HG03378 (cell line): ENCODE data around the gene MAPK6.
"Not testable (repeated sequence)": the region's sequence is repeated elsewhere in the genome, so short reads cannot be mapped to it uniquely, and the experiment has no call there.

Experiments used
- ATAC-seq: cut with Tn5 transposase; IDR thresholded peaks from one replicate; pipeline ENCODE4 v1.9.1; 2021; ENCODE audit warnings: mild to moderate bottlenecking, moderate library complexity; ENCODE audit not compliant: unreplicated experiment

The MAPK6 gene

DNA sequence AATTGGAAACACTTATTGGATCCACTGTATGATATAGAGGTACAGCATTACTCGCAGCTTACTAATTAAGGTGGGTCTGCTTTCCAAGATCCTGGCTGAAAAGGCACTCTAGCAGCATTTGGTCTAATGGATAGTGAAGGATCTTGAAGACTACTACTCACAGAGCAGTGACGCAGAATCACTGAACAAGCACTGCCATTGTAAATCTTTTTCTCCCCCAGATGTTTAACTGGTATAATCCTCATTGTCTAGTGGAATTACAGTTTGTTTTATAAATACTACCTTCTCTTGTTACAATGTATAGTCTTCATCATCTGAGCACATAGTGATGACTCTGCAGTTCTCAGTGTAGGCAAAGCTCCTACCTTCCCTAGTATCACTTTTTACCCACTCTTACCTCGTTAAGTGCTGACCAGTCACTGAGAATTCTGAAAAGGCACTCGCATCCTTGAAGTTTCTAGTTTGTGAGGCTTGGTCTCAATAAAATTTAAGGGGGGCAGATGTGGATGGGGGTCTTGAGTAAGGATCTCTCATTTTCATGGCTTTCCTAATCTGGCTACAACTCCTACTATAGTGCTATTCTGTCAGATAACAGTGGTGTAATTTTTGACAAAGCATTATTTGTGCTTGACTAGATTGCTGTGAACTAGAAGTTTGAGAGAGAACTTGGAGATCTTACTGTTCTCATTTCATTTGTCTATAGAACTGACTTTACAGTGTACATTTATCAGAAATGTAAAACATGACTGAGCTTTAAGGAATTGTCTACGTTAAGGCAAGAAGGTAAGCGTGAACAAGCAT, 23.2 kb downstream of the MAPK6 start:
- ATAC-seq = no peak

GRCh38 chr15:52045795-52046298, 26.8 kb downstream of the MAPK6 start:
- ATAC-seq = peak; percentile 49

DNA sequence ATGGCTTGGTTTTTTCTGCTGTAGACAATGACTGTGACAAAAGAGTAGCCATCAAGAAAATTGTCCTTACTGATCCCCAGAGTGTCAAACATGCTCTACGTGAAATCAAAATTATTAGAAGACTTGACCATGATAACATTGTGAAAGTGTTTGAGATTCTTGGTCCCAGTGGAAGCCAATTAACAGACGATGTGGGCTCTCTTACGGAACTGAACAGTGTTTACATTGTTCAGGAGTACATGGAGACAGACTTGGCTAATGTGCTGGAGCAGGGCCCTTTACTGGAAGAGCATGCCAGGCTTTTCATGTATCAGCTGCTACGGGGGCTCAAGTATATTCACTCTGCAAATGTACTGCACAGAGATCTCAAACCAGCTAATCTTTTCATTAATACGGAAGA, 27.5 kb downstream of the MAPK6 start:
- ATAC-seq = not testable (repeated sequence)

DNA sequence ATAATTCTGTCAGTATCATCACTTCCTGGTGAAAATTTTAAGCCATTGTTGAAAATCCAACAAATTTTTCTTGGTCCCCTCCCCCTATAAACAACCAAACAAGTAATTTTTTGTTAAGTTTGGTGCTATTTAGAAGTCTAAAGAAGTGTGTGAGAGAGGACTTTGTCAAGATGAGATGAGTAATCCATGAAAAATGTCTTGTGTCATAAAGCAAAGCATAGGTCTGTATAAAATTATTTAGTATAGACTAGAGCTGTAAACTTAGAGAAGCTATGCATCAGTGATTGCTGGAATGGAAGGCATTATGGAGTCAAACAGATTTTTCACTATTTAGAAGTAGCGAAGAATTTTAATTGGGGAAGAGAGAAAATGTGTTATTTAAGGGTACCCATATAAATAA, 31.4 kb downstream of the MAPK6 start:
- no peak for ATAC-seq

GRCh38 chr15:52052066-52052935, 33.3 kb downstream of the MAPK6 start:
- ATAC-seq = no peak

DNA sequence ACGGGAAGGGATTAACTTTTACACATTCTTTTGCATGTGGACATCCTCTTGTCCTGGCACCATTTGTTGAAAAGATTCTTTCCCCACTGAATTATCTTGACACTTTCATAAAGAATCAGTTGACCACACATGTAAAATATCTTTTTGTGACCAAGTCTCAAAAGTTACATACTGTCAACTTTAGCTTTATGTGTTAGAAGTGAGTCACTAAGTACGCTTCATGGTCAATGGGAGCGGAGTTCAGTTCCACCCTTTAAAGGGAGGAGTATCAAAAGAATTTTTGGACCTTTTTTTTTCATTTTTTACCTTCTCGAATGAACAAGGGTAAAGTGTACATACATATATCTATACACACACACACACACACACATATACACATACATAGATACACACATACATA, 35.4 kb downstream of the MAPK6 start:
- ATAC-seq = no peak

DNA sequence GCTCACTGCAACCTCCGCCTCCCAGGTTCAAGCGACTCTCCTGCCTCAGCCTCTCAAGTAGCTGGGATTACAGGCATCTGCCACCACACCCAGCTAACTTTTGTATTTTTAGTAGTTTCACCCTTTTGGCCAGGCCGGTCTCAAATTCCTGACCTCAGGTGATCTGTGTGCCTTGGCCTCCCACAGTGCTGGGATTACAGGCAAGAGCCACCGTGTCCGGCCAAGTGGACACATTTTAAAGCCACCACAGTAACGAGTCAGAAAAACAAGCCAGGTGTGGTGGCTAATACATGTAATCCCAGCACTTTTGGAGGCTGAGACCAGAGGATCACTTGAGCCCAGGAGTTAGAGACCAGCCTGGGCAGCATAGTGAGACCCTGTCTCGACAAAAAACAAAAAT, 35.8 kb downstream of the MAPK6 start:
- not testable (repeated sequence) for ATAC-seq

GRCh38 chr15:52056001-52056400, 37.0 kb downstream of the MAPK6 start:
- ATAC-seq = no peak

DNA sequence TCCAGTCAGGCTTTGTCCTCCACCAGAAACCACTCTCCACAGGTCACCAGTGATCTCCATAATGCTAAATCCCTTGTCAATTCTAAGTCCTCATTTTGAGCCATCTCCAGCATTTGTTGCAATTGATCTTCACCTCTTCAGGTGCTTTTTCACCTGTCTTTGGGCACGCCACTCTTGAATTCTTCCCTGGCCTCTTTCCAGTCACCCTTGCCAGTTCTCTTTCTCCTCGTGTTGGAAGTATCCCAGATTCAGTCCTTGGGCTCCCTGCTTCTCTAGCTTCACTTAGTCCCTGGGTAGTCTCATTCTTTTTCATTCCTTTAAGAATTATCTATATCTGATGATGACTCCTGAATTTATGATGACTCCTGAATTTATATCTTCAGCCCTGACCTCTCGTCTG, 37.5 kb downstream of the MAPK6 start:
- ATAC-seq = no peak

DNA sequence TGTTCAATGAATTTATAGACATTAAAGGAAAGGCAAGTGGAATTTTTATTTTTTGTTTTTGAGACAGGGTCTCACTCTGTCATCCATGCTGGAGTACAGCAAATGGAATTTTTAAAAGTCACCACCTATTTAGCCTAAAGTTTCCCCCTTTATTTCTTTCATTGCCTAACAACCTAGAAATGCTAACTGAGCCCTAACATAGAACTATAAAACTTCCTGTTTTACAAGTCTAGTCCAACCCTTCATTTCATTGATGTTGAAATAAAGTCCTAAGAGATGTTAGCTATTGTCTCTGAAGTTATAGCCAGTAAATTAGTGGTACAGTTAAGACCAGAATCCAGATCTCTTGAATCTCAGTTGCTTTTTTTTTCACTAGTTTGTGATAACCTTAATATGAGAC, 39.0 kb downstream of the MAPK6 start:
- ATAC-seq = no peak

GRCh38 chr15:52060501-52060900, 41.5 kb downstream of the MAPK6 start:
- ATAC-seq = no peak

- ATAC-seq = no peak
These were observed 48.0 kb downstream of the MAPK6 start for GRCh38 chr15:52066842-52067544.

DNA sequence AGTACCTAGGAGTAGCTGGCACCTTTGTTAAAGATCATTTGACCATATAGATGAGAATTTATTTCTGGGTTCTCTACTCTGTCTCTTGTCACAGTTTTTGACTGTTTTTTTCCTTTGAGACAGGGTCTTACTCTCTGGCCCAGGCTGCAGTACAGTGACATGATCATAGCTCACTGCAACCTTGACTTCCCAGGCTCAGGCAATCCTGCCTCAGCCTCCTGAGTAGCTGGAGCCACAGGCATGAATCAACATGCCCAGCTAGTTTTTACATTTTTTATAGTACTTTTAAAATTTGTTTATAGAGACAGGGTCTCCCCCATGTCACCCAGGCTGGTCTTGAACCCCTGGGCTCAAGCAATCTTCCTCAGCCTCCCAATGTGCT, 48.5 kb downstream of the MAPK6 start:
- ATAC-seq = no peak

DNA sequence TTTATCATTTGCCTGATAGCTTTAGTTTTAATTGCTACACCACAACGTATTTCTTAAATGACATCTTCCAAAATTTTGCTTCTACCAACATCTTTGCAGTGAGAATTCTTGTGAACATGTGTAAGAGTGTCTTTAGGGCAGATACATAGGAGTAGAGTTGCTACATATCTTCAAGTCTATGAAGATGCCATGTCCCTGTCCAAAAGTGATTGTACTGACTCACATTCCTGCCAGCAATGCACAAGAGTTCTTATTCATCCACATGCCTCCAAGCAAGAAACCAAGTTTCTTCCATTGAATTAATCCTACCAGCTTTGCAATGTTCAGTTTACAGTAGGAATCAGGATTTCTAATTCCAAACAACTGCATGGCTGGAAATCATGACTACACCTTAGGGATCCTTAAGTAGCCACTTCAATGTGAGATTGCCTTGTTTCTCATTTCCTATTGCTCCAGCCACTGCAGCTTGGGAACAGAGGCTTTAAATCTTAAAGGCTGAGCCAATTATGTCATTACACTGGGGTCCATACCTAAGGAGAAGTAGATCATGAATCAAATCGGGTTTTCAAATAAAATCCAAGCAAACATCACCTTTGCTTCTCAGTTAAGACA, 49.1 kb downstream of the MAPK6 start:
- ATAC-seq = no peak

DNA sequence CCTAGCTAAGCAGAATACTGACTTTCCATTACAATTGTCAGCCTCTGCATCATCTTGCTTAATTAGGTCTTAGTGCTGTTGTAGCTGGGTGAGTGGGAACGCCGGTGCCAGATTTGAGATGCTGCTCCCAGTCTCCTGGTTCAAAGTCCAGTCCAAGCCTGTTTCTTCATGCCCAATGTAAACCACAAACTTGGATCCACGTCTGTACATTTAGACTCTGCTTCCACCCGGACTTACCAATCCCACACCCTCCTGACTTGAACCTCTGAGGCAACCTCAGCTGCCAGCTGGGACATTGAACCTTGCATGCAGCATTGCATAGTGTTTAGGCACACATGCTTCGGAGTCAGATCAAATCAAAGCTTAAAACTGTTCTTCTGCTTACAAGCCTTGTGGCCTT, 50.5 kb downstream of the MAPK6 start:
- no peak for ATAC-seq

- ATAC-seq = no peak
These were observed 52.6 kb downstream of the MAPK6 start for GRCh38 chr15:52071570-52071969.

GRCh38 chr15:52076889-52077781, 58.1 kb downstream of the MAPK6 start:
- ATAC-seq = peak; percentile 44

DNA sequence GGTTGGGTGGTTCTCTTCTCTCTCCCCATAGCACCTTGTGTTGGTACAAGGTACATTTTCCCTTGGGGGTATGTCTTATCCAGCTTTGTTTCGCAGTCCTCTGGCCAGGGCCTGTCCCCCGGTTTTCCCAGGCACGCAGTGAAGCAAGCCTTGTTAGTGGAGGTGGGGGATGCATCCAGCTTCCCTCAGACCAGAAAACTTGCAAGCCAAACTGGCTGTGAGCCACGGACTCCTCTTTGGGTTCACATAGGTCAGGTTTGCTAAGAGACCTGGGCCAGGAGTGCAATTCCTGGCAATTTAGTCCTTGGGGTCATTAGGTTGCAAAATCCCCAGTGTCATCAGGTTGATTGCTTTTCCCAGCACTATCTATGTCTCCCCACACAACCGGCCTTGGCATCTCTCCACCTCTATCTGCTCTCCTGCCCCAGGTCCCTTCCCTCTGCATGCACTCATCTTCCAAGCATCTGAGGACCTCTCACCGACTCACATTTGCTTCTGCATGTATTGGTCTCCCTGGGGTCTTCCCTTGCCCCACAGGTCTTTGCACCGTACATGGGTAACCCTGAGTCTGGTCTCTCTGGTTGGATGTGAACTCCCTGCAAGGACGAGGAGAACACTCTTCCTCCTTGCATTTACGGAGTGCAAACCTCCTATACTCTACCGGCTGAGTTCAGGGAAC, 59.3 kb downstream of the MAPK6 start:
- no peak for ATAC-seq
